T-helper 17 cell (primary cell): ENCODE measurements around the gene SSU72. TPM values are rescaled to one million over a fixed set of nuclear protein-coding genes. Genes with fewer than 3 reads are reported as not detected.
"Not testable (repeated sequence)": the region's sequence is repeated elsewhere in the genome, so short reads cannot be mapped to it uniquely, and the experiment has no call there.

Experiments used
- ATAC-seq: fragments of 150-1000 bp; cut with Tn5 transposase; 2 replicates; pipeline ENCODE4 v1.10.0; 2021; ENCODE audit warnings: mild to moderate bottlenecking, moderate library complexity
- DNase-seq, 3 donors: peaks; one replicate each; pipeline versions ENCODE4 v3.0.0 to v3.0.0-alpha.2; 2020 to 2021
- H3K9me3 ChIP-seq: one replicate; pipeline ENCODE4 v1.7.0; 2013; ENCODE audit warnings: low read length, mild to moderate bottlenecking; ENCODE audit not compliant: control insufficient read depth, poor library complexity, severe bottlenecking
- H3K27ac Mint-ChIP-seq: one replicate; pipeline ENCODE4 v1.8.0; 2022; ENCODE audit warnings: mild to moderate bottlenecking, moderate library complexity, mixed read lengths
- H3K27me3 Mint-ChIP-seq: one replicate; pipeline ENCODE4 v1.8.0; 2022; ENCODE audit warnings: mixed read lengths
- H3K36me3 Mint-ChIP-seq: one replicate; pipeline ENCODE4 v1.8.0; 2022; ENCODE audit warnings: low read depth, mixed read lengths
- H3K4me1 Mint-ChIP-seq: one replicate; pipeline ENCODE4 v1.8.0; 2022; ENCODE audit warnings: mild to moderate bottlenecking, mixed read lengths
- H3K4me3 Mint-ChIP-seq: one replicate; pipeline ENCODE4 v1.8.0; 2022; ENCODE audit warnings: mild to moderate bottlenecking, moderate library complexity, mixed read lengths
- total RNA-seq, 4 donors: library from RNA in 2 of 4; stranded (reverse) in 2 of 4; gene quantifications; one replicate each; pipeline ENCODE4 v1.2.3 and lab custom pipeline; 2022 to 2026

SSU72 gene
- total RNA-seq, 2 donors from 2014 or later, result 99.3 to 103 TPM

DNA sequence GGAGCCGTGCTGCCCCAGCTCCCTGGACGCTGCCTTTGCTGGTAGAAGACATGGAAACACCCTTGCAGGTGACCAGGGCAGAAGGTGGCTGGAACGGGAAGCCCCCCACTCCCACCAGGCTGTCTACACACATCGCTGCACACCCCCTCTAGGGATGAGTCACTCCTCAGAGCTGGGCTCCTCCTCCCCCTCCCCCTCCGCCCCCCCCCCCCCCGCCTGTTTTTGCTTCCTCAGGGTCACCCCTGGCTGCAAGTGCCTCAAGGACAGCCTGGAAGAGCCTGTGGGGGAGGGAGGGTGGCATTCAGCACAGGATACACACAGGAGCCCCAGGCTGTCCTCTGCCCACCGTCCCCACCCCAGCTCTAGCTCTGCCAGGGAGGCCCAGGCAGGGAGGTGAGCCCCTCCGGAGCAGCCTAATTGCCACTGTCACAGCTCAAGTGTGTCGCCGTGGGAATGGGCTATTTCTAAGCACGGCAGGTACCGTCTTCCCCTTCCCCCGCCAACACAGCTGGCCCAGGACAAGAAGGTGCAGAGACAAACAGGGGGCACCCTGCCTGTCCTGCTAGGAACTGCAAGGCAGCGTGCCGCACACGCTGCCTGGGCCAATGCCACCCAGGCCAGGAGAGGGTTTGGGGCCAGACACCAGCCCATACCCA is 22.7 kb upstream of the SSU72 start:
- ATAC-seq, result peak; percentile 35
- Mint-ChIP-seq H3K4me3 (peak overlapping the region; percentile 57), H3K27ac (no peak overlapping the region), H3K27me3 (peaks cover 5% of the 10 kb centered on the region), H3K4me1 (peaks cover 3% of the 10 kb centered on the region), H3K36me3 (no peaks in the 10 kb centered on the region)
- no peak for DNase-seq
- H3K9me3 ChIP-seq, result no peaks in the 10 kb centered on the region

- H3K36me3 Mint-ChIP-seq, result no peaks in the 10 kb centered on the region
- H3K9me3 ChIP-seq, result no peaks in the 10 kb centered on the region
- H3K27ac Mint-ChIP-seq, result no peak overlapping the region
- peaks cover 5% of the 10 kb centered on the region for H3K27me3 Mint-ChIP-seq
- peaks cover 3% of the 10 kb centered on the region for H3K4me1 Mint-ChIP-seq
- ATAC-seq, result no peak
- no peak overlapping the region for H3K4me3 Mint-ChIP-seq
- no peak for DNase-seq
Observed at GRCh38 chr1:1596493-1597274, 22.0 kb upstream of the SSU72 start.

DNA sequence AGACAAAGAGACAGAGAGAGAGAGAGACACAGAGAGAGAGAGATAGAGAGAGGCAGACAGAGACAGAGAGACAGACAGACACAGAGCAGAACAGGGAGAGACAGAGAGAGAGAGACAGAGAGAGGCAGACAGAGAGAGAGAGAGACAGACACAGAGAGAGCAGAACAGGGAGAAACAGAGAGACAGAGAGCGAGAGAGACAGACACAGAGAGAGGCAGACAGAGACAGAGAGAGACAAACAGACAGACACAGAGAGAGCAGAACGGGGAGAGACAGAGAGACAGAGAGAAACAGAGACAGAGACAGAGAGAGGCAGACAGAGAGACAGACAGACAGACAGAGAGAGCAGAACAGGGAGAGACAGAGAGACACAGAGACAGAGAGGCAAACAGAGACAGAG is 20.7 kb upstream of the SSU72 start:
- DNase-seq, H3K27me3 Mint-ChIP-seq, H3K9me3 ChIP-seq, ATAC-seq, H3K4me1 Mint-ChIP-seq, H3K27ac Mint-ChIP-seq, H3K4me3 Mint-ChIP-seq, H3K36me3 Mint-ChIP-seq: not testable (repeated sequence)

GRCh38 chr1:1594602-1595260 is 20.1 kb upstream of the SSU72 start:
- Mint-ChIP-seq H3K36me3 (no peaks in the 10 kb centered on the region), H3K4me3 (no peak overlapping the region), H3K4me1 (peaks cover 3% of the 10 kb centered on the region), H3K27ac (no peak overlapping the region), H3K27me3 (peaks cover 5% of the 10 kb centered on the region)
- H3K9me3 ChIP-seq, result no peaks in the 10 kb centered on the region
- no peak for DNase-seq
- ATAC-seq, result no peak

DNA sequence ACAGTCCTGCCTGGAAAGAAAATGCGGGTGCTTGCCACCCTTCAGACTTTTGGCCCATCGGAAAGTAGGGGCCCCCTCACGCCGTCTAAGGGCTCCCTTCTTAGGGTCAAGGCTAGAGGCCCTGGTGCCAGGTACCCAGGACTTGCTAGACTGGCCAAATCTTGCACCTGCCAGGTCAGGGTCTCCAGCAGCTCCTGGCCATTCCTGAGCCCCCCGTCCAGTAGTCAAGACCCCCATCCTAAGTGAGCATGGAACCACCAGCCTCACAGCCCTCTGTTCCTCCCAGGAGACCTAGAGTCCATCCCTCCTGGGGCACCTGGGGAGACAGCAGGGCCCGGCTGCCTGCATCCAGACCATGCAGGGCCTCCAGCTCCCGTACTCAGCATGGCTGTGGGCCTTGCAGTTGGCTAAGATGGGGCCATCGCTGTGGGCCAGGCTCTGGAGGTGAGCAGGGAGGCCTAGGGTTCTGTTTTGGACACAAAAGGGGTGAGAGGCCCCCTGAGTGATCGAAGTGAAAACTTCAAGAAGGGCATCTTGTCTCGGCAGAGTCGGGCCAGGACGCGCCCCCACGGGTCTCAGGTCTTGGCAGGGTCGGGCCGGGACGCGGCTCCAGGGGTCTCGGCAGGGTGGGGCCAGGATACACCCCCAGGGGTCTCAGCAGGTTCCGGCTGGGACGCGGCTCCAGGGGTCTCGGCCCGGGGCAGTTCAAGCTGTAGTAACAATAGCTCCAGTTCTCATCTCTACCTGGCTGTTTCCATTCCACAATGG is 19.4 kb upstream of the SSU72 start:
- no peaks in the 10 kb centered on the region for H3K9me3 ChIP-seq
- no peak overlapping the region for H3K27ac Mint-ChIP-seq
- H3K27me3 Mint-ChIP-seq, result peaks cover 5% of the 10 kb centered on the region
- H3K4me3 Mint-ChIP-seq, result no peak overlapping the region
- ATAC-seq (no peak), DNase-seq (no peak)
- peaks cover 3% of the 10 kb centered on the region for H3K4me1 Mint-ChIP-seq
- no peaks in the 10 kb centered on the region for H3K36me3 Mint-ChIP-seq

GRCh38 chr1:1591452-1591851 is 16.8 kb upstream of the SSU72 start:
- no peak overlapping the region for H3K4me3 Mint-ChIP-seq
- H3K27ac Mint-ChIP-seq, result no peak overlapping the region
- H3K27me3 Mint-ChIP-seq, result peaks cover 2% of the 10 kb centered on the region
- no peaks in the 10 kb centered on the region for H3K9me3 ChIP-seq
- no peak for DNase-seq
- H3K4me1 Mint-ChIP-seq, result peaks cover 2% of the 10 kb centered on the region
- no peaks in the 10 kb centered on the region for H3K36me3 Mint-ChIP-seq
- no peak for ATAC-seq

- DNase-seq (no peak), ATAC-seq (no peak)
- no peak overlapping the region for H3K27ac Mint-ChIP-seq
- H3K27me3 Mint-ChIP-seq, result peaks cover 24% of the 10 kb centered on the region
- H3K9me3 ChIP-seq, result no peaks in the 10 kb centered on the region
- no peak overlapping the region for H3K4me3 Mint-ChIP-seq
- H3K36me3 Mint-ChIP-seq, result no peaks in the 10 kb centered on the region
- no peaks in the 10 kb centered on the region for H3K4me1 Mint-ChIP-seq
Observed at GRCh38 chr1:1583347-1584010, 8.8 kb upstream of the SSU72 start.

GRCh38 chr1:1582585-1583346 is 8.1 kb upstream of the SSU72 start:
- H3K36me3 Mint-ChIP-seq, result no peaks in the 10 kb centered on the region
- H3K27me3 Mint-ChIP-seq, result peaks cover 24% of the 10 kb centered on the region
- H3K4me1 Mint-ChIP-seq, result no peaks in the 10 kb centered on the region
- DNase-seq, result no peak
- H3K9me3 ChIP-seq, result no peaks in the 10 kb centered on the region
- no peak for ATAC-seq
- no peak overlapping the region for H3K27ac Mint-ChIP-seq
- no peak overlapping the region for H3K4me3 Mint-ChIP-seq

GRCh38 chr1:1578371-1578940 is 3.8 kb upstream of the SSU72 start:
- ATAC-seq, result no peak
- Mint-ChIP-seq H3K36me3 (peaks cover 2% of the 10 kb centered on the region), H3K27ac (no peak overlapping the region), H3K27me3 (peaks cover 16% of the 10 kb centered on the region), H3K4me3 (no peak overlapping the region), H3K4me1 (peaks cover 8% of the 10 kb centered on the region)
- H3K9me3 ChIP-seq, result no peaks in the 10 kb centered on the region
- DNase-seq, result no peak

DNA sequence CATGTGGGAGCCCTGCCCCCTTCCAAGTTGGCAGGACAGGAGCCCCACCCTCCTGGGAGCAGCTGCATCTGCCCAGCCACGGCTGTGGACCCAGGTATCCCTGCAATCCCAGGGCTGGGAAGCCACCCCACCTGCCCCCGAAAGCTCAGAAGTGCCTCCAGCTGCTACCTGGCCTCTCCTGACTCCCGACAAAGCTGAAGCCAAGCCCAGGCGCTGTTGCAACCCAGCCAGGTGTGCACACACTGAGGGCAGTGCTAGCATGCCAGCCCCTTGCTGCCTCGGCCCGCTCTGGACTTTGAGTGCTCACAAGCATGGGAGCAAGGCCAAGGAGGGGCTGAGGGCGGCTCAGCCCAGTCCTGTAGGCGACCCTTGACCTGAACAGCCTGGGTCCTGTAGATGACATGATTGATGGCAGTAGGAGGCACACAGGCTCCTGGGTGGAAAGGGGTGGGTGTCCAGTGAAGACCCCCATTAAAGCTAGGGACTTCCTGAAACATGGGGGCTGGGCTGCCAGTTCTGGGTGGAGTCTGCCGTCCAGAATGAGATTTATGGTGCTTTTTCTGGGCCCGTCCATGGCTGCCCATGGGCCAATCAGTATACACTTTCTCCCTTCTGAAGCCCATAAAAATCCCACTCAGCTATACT is 2.8 kb upstream of the SSU72 start:
- Mint-ChIP-seq H3K36me3 (peaks cover 2% of the 10 kb centered on the region), H3K4me1 (peaks cover 8% of the 10 kb centered on the region), H3K27ac (no peak overlapping the region), H3K4me3 (no peak overlapping the region), H3K27me3 (peaks cover 9% of the 10 kb centered on the region)
- no peak for ATAC-seq
- H3K9me3 ChIP-seq, result no peaks in the 10 kb centered on the region
- no peak for DNase-seq

DNA sequence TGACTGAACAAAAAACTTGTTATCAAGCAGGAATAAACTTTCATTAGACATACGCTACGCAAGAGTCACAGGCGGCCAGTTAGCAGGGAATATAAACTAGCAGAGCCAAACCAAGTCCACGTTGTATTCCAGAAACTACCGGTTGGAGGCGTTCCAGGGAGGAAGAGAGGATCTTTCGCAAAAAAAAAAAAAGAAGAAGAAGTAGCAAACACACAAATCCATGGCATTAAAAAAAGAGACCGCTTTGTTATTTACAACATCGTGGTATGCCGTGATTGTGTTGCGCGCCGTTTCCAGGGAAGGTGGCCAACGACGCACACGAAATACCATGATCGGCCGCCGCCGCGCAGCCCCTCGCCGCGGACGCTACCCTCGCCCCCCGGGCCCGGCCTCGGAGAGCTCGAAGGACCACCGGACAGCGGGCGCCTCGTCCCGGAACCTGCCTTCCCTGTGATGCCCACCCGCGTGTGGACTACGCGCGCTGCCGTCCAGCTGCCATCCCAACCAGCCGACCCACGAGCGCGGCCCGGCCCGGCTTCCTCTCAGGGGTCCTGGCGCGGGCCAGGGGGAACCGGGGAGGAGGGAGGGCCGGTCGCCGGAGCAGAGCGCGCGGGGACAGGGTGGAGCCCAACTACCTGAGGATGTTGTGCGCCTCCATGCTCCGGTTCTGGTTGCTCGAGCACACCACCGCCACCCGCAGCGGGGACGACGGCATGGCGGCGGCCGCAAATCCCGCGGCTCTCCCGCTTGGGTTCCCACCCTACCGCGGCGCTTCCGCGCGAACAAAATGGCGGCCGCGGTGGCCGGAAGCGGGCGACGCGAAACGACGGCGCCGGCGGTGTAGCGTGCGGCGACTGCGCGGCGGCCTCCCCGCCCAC is 581 bp downstream of the SSU72 start:
- peaks cover 22% of the 10 kb centered on the region for H3K4me1 Mint-ChIP-seq
- H3K4me3 Mint-ChIP-seq, result peak overlapping the region; percentile 97
- DNase-seq, result peak; percentile 56 to 75 (median 73)
- ATAC-seq, result peak; percentile 81
- H3K27me3 Mint-ChIP-seq, result no peaks in the 10 kb centered on the region
- peaks cover 6% of the 10 kb centered on the region for H3K36me3 Mint-ChIP-seq
- no peaks in the 10 kb centered on the region for H3K9me3 ChIP-seq
- H3K27ac Mint-ChIP-seq, result peak overlapping the region; percentile 99
